Head of caudate nucleus (tissue), 42 donors: ENCODE measurements around the gene DAB1.
"Not testable (repeated sequence)": the region's sequence is repeated elsewhere in the genome, so short reads cannot be mapped to it uniquely, and the experiment has no call there.

Source experiments
- DNase-seq, 42 donors: peaks; one replicate each; pipeline versions ENCODE4 v3.0.0 to v3.0.0-alpha.2; 2020 to 2021; ENCODE audit warnings: mixed read lengths in 7 of 42
- intact Hi-C: fragments of 100-400 bp; cut with DNase I; formaldehyde crosslinking; loops from one replicate; pipeline ENCODE4 v1.15.0; 2022

Gene DAB1

DNA sequence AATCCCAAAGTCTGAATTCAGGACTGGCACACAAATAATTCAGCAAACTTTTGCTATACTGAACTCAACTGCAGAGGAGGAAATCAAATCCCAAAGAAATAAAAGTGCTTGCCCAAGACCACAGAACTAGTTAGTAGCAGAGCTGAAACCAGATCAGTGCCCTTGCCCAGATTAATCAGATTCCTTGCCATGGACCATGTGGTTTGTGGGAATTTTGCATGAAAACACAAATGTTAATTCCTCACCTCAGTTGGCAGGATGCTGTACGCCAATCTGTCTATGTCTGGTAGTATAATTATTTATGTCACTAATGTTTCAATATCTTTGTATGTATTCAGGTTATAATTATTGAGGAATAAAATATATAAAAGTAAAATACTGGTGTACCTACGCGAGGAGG, 173.8 kb downstream of the DAB1 start:
- intact Hi-C loops = no loop called here
- DNase-seq = no peak

GRCh38 chr1:57249511-57249910, 174.3 kb downstream of the DAB1 start:
- intact Hi-C loops = no loop called here
- DNase-seq = no peak

DNA sequence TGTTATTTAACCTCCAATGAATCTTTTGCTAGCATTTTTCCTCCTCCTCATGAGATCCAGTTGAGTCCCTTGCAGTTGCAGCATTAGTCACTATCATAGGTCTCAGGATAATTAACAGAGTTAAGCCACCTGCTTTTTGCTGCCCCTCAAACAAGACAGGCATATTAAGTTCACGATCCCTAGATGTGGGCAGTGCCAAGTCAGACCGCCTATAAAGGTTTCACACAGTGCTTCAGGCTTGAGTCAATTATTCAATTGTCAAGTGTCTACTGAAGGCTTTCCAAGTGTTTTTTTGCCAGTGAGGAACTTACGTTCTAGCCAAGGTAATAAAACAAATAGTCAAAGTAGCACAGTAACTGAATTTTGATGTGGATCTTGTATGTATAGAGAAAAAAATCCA, 175.0 kb downstream of the DAB1 start:
- intact Hi-C loops = no loop called here
- DNase-seq = no peak

- intact Hi-C loops = no loop called here
- no peak for DNase-seq
These were observed 185.6 kb downstream of the DAB1 start for GRCh38 chr1:57238233-57238781.

- intact Hi-C loops = no loop called here
- no peak for DNase-seq
These were observed 187.9 kb downstream of the DAB1 start for GRCh38 chr1:57235730-57236510.

- intact Hi-C loops = no loop called here
These were observed 189.4 kb downstream of the DAB1 start for GRCh38 chr1:57234459-57234858.

GRCh38 chr1:57232500-57232899, 191.4 kb downstream of the DAB1 start:
- intact Hi-C loops = no loop called here

More at GRCh38 chr1:57234459-57234858, 189.4 kb downstream of the DAB1 start:
- no peak for DNase-seq

DNA sequence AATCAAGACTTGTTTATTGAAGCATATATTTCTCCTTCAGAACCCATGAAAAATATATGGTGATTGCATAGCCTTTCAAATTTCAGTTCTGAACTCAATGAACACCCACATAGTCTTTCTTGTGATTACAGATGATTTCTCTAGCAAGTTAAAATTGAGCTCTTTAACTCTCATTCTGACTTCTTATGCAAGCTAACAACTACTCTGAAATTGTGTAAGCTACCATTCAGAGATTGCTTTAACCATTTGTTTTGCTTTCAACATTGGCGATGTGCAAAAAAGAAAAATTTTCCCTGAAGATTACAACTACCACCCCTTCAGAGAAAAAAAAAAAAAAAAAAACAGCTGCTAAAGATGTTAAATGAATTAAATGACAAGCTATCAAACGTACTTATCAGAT, 193.9 kb downstream of the DAB1 start:
- DNase-seq = no peak
- intact Hi-C loops = no loop called here

More at GRCh38 chr1:57232500-57232899, 191.4 kb downstream of the DAB1 start:
- no peak for DNase-seq

DNA sequence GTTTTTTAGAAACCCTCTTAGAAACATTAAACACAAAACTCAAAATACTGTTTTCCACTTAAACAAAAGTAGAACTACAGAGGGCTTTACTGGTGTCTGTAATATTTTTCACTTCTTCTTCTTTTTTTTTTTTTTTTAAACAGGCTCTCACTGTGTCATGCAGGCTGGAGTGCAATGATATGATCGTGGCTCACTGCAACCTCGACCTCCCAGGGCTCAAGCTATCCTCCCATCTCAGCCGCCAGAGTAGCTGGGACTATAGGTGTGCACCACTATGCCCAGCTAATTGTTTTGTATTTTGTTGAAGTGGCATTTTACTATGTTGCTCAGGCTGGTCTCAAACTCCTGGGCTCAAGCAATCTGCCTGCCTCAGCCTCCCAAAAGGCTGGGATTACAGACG, 194.8 kb downstream of the DAB1 start:
- intact Hi-C loops = no loop called here
- no peak for DNase-seq

GRCh38 chr1:57222801-57223200, 201.1 kb downstream of the DAB1 start:
- no peak for DNase-seq
- intact Hi-C loops = no loop called here

- DNase-seq = no peak
- intact Hi-C loops = no loop called here
These were observed 201.6 kb downstream of the DAB1 start for GRCh38 chr1:57222307-57222706.

DNA sequence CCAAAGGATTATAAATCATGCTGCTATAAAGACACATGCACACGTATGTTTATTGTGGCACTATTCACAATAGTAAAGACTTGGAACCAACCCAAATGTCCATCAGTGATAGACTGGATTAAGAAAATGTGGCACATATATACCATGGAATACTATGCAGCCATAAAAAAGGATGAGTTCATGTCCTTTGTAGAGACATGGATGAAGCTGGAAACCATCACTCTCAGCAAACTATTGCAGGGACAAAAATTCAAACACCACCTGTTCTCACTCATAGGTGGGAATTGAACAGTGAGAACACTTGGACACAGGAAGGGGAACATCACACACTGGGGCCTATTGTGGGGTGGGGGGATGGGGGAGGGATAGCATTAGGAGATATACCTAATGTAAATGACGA, 203.0 kb downstream of the DAB1 start:
- intact Hi-C loops, DNase-seq: not testable (repeated sequence)

- intact Hi-C loops = no loop called here
- no peak for DNase-seq
These were observed 205.3 kb downstream of the DAB1 start for GRCh38 chr1:57218487-57219079.

GRCh38 chr1:57217905-57218304, 206.0 kb downstream of the DAB1 start:
- intact Hi-C loops = no loop called here
- DNase-seq = no peak

- DNase-seq = no peak
- intact Hi-C loops = no loop called here
These were observed 208.8 kb downstream of the DAB1 start for GRCh38 chr1:57214951-57215575.

DNA sequence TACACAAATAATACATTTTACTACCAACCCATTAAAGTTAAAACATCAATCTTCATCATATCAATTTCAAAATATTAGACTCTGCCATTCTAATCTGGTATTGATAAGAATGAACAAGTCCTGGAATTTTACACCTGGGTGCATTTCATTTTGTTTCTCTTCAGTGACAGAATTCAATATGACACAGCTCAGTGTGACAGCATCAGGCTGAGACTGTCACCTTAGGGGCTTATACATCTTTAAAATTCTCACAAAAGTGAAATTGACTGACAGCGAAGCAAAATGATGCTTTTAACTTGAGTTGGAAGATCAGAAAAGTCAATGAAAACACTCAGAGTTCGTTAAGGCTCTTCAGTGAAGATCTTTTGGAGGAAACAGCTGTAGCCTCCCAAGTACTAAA, 213.0 kb downstream of the DAB1 start:
- DNase-seq = no peak
- intact Hi-C loops = no loop called here

DNA sequence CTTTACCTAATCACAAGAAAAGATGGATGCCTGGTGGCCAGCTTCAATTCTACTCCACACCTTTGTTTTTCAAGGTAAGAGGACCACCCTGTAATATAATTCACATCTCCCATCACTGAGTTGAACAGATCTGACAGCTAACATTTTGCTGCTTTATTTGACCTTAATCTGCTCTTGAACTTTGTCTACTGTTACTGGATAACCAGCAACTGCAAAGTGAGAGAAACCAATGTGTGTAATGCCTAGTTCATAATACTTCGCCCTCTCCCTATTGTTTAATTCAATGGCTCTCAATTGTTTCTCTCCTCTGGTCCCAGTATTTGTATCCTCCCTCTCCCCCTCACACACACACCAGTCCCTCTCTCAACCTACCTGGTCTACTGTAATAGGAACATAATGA, 214.4 kb downstream of the DAB1 start:
- intact Hi-C loops = no loop called here
- DNase-seq = no peak

- intact Hi-C loops = no loop called here
- no peak for DNase-seq
These were observed 215.0 kb downstream of the DAB1 start for GRCh38 chr1:57208741-57209302.

- no peak for DNase-seq
- intact Hi-C loops = no loop called here
These were observed 217.8 kb downstream of the DAB1 start for GRCh38 chr1:57206038-57206437.
